ENCODE data around the gene RTP2.

- TF ChIP-seq ZFP30 (CRISPR knock-in tag; IDR thresholded peaks at IDR 0.05) = no peak
- no peak for TF ChIP-seq ARNTL (CRISPR knock-in tag; IDR thresholded peaks at IDR 0.05; ENCODE audit: borderline replicate concordance, low read depth)
- no peak for TF ChIP-seq POU6F1 (CRISPR knock-in tag; IDR thresholded peaks at IDR 0.05; ENCODE audit: borderline replicate concordance, low read depth)
- no peak for TF ChIP-seq GLIS3 (CRISPR knock-in tag; IDR thresholded peaks at IDR 0.05)
Measured at GRCh38 chr3:187737368-187738070, 35.2 kb upstream of the RTP2 start.

Data from SK-N-SH treated with all-trans-retinoic acid at 6 μM for 48 hours (cell line).